ENCODE results near the gene UNC13C. TPM values are rescaled to one million over a fixed set of nuclear protein-coding genes. Genes with fewer than 3 reads are reported as not detected.

Gene UNC13C
- total RNA-seq, 1 donor from 2014 or later = 0.18 TPM

DNA sequence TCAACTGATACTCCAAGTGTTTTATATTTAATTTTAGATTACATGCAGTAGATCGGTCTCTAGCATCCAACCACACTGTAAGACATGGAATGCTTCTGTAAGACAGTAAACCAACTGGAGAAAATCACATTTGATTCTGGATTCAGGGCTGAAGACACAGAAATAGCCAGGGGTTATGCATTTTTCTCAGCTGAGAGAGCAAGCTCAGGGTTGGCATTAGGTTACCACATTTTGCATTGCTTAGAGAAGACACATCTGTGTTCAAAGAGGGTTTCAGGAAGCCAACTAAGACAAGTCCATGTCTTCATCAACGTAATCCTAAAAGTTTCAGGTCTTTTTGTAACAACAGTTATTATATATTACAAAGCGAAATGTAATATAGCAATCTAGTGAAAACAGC, 27.7 kb upstream of the UNC13C start:
- H3K27me3 Mint-ChIP-seq (ENCODE audit: low read depth, unreplicated experiment) = no peaks in the 10 kb centered on the region
- no peaks in the 10 kb centered on the region for H3K9me3 ChIP-seq (ENCODE audit: insufficient read depth, low read depth, low read length)

DNA sequence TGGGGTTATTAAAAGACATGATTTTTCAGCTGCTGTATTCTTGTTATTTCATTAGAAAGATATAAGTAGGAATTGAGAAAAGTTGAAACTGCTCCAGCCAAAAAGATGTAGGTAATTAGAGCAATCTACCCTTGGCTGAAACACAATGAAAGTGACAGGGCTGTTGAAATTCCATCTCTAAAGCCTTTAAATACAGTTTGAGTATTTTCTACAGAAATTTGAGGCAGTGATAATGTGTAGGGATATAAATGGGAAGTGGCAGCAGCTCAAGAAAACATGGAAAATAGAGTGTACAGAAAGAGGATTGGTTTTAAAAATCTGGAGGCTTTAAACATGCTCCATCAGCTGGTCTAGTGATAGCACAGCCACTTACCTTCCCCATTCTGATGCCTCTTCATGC, 22.8 kb upstream of the UNC13C start:
- H3K36me3 Mint-ChIP-seq (ENCODE audit: low read depth, unreplicated experiment) = no peaks in the 10 kb centered on the region
- H3K79me2 ChIP-seq (ENCODE audit: insufficient read depth, low read length) = no peaks in the 10 kb centered on the region
- no peaks in the 10 kb centered on the region for H3K4me1 ChIP-seq (ENCODE audit: insufficient read depth, low read length)
- H3K9ac ChIP-seq (ENCODE audit: low read length) = no peak overlapping the region
- no peaks in the 10 kb centered on the region for H3K36me3 ChIP-seq (ENCODE audit: insufficient read depth, low read length)
- H3K4me2 ChIP-seq (ENCODE audit: low read length) = no peak overlapping the region
- DNase-seq (ENCODE audit: low read depth) = no peak
- H3K4me1 Mint-ChIP-seq (ENCODE audit: low read depth, unreplicated experiment) = no peaks in the 10 kb centered on the region
- H3K9me3 ChIP-seq (ENCODE audit: insufficient read depth, low read depth, low read length) = no peaks in the 10 kb centered on the region
- TF ChIP-seq EZH2 (IDR thresholded peaks at IDR 0.05; ENCODE audit: insufficient read depth, low read length) = no peak
- TF ChIP-seq, protein P1, sequence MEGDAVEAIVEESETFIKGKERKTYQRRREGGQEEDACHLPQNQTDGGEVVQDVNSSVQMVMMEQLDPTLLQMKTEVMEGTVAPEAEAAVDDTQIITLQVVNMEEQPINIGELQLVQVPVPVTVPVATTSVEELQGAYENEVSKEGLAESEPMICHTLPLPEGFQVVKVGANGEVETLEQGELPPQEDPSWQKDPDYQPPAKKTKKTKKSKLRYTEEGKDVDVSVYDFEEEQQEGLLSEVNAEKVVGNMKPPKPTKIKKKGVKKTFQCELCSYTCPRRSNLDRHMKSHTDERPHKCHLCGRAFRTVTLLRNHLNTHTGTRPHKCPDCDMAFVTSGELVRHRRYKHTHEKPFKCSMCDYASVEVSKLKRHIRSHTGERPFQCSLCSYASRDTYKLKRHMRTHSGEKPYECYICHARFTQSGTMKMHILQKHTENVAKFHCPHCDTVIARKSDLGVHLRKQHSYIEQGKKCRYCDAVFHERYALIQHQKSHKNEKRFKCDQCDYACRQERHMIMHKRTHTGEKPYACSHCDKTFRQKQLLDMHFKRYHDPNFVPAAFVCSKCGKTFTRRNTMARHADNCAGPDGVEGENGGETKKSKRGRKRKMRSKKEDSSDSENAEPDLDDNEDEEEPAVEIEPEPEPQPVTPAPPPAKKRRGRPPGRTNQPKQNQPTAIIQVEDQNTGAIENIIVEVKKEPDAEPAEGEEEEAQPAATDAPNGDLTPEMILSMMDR (IDR thresholded peaks at IDR 0.05; ENCODE audit: insufficient read depth, low read depth, low read length) = no peak
- H2AFZ ChIP-seq (ENCODE audit: low read depth, low read length) = no peak overlapping the region
- H3K27me3 Mint-ChIP-seq (ENCODE audit: low read depth, unreplicated experiment) = no peaks in the 10 kb centered on the region
- H3K27me3 ChIP-seq (ENCODE audit: insufficient read depth, low read length) = no peaks in the 10 kb centered on the region
- H3K9me3 Mint-ChIP-seq (ENCODE audit: unreplicated experiment) = no peaks in the 10 kb centered on the region
- no peak overlapping the region for H3K27ac ChIP-seq (ENCODE audit: low read depth, low read length)
- H3K27ac Mint-ChIP-seq (ENCODE audit: unreplicated experiment) = no peak overlapping the region
- H3K4me3 Mint-ChIP-seq (ENCODE audit: unreplicated experiment) = no peak overlapping the region
- H3K4me3 ChIP-seq (ENCODE audit: insufficient read depth, low read depth, low read length) = no peak overlapping the region
- H4K20me1 ChIP-seq (ENCODE audit: insufficient read depth, low read length) = no peaks in the 10 kb centered on the region
- FAIRE-seq = no peak

More for the DNA sequence above, 27.7 kb upstream of the UNC13C start:
- Histone ChIP-seq H3K4me3 (ENCODE audit: insufficient read depth, low read depth, low read length) (no peak overlapping the region), H3K4me2 (ENCODE audit: low read length) (no peak overlapping the region), H3K36me3 (ENCODE audit: insufficient read depth, low read length) (no peaks in the 10 kb centered on the region), H3K27ac (ENCODE audit: low read depth, low read length) (no peak overlapping the region), H2AFZ (ENCODE audit: low read depth, low read length) (no peak overlapping the region), H3K79me2 (ENCODE audit: insufficient read depth, low read length) (no peaks in the 10 kb centered on the region), H3K27me3 (ENCODE audit: insufficient read depth, low read length) (no peaks in the 10 kb centered on the region), H3K9ac (ENCODE audit: low read length) (no peak overlapping the region), H3K4me1 (ENCODE audit: insufficient read depth, low read length) (no peaks in the 10 kb centered on the region), H4K20me1 (ENCODE audit: insufficient read depth, low read length) (no peaks in the 10 kb centered on the region)
- no peak overlapping the region for H3K4me3 Mint-ChIP-seq (ENCODE audit: unreplicated experiment)
- FAIRE-seq = no peak
- TF ChIP-seq EZH2 (IDR thresholded peaks at IDR 0.05; ENCODE audit: insufficient read depth, low read length) = no peak
- H3K36me3 Mint-ChIP-seq (ENCODE audit: low read depth, unreplicated experiment) = no peaks in the 10 kb centered on the region
- no peak overlapping the region for H3K27ac Mint-ChIP-seq (ENCODE audit: unreplicated experiment)
- DNase-seq (ENCODE audit: low read depth) = no peak
- no peaks in the 10 kb centered on the region for H3K4me1 Mint-ChIP-seq (ENCODE audit: low read depth, unreplicated experiment)
- H3K9me3 Mint-ChIP-seq (ENCODE audit: unreplicated experiment) = no peaks in the 10 kb centered on the region

DNA sequence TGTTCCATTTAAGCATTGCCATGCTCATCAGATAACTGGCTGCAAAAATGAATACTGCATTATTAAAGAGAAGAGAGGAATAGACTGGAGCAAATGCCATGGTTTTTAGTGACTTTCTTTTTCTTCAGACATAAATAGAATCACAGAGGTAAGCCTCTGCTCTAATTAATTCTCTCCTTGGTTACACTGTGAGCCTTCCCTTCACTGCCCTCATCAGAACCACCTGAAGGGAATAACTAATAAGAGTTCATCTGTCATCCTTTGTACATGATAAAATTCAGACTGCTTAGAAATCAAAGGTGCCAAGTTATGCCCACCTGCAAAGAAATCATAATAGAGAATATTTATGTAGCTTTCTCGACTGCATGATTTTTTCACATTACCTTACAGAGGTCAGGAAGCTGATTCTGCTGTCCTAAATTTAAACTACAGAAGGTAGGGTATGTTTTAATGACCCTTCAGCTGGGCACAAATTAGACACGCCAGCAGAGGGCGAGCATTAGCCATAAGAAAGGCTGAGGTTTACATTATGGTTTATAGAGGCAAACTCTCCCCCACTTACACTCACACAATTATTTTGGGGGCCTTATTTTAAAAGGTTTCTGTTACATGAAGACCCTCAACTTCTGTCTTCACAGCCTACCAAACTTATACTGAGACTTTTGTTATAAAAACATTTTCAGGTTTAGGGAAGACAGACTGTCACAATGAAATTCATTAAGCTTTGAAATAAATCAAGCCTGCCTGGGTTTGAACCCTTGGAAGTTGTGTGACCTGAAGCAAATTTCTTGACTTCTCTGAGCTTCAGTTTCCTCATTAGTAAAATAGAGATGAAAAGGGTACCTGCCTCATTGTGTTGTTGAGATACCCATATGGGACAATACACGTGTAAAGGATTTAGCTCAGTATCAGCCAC, 15.3 kb upstream of the UNC13C start:
- Histone ChIP-seq H3K9ac (ENCODE audit: low read length) (no peak overlapping the region), H3K27ac (ENCODE audit: low read depth, low read length) (no peak overlapping the region), H3K36me3 (ENCODE audit: insufficient read depth, low read length) (no peaks in the 10 kb centered on the region), H3K27me3 (ENCODE audit: insufficient read depth, low read length) (no peaks in the 10 kb centered on the region), H3K79me2 (ENCODE audit: insufficient read depth, low read length) (no peaks in the 10 kb centered on the region), H4K20me1 (ENCODE audit: insufficient read depth, low read length) (no peaks in the 10 kb centered on the region), H3K9me3 (ENCODE audit: insufficient read depth, low read depth, low read length) (no peaks in the 10 kb centered on the region), H3K4me2 (ENCODE audit: low read length) (no peak overlapping the region), H2AFZ (ENCODE audit: low read depth, low read length) (no peak overlapping the region), H3K4me3 (ENCODE audit: insufficient read depth, low read depth, low read length) (no peak overlapping the region), H3K4me1 (ENCODE audit: insufficient read depth, low read length) (no peaks in the 10 kb centered on the region)
- H3K4me3 Mint-ChIP-seq (ENCODE audit: unreplicated experiment) = no peak overlapping the region
- no peak for DNase-seq (ENCODE audit: low read depth)
- no peaks in the 10 kb centered on the region for H3K4me1 Mint-ChIP-seq (ENCODE audit: low read depth, unreplicated experiment)
- TF ChIP-seq, protein P1 (IDR thresholded peaks at IDR 0.05; ENCODE audit: insufficient read depth, low read depth, low read length) = peak; percentile 52
- TF ChIP-seq EZH2 (IDR thresholded peaks at IDR 0.05; ENCODE audit: insufficient read depth, low read length) = no peak
- no peaks in the 10 kb centered on the region for H3K36me3 Mint-ChIP-seq (ENCODE audit: low read depth, unreplicated experiment)
- no peak for FAIRE-seq
- no peaks in the 10 kb centered on the region for H3K9me3 Mint-ChIP-seq (ENCODE audit: unreplicated experiment)
- H3K27me3 Mint-ChIP-seq (ENCODE audit: low read depth, unreplicated experiment) = peaks cover 3% of the 10 kb centered on the region
- no peak overlapping the region for H3K27ac Mint-ChIP-seq (ENCODE audit: unreplicated experiment)

All from astrocyte (in vitro differentiated cells and primary cell).